Upper lobe of left lung (tissue), 6 donors: Measurements from ENCODE around the gene HPD. TPM values are rescaled to one million over a fixed set of nuclear protein-coding genes. Genes with fewer than 3 reads are reported as not detected.

ENCODE experiments used
- ATAC-seq, 2 donors: fragments of 200-7000 bp; cut with Tn5 transposase; one replicate each; pipeline ENCODE4 v1.9.1; 2022; ENCODE audit warnings: mild to moderate bottlenecking in 2 of 2, moderate library complexity in 2 of 2; ENCODE audit not compliant: low FRiP score in 2 of 2
- DNase-seq, 2 donors: peaks; one replicate each; pipeline ENCODE4 v3.0.0-alpha.2; 2019 to 2020
- H3K27ac ChIP-seq, 4 donors: fragments of 200-600 bp; sonication (generic); one replicate each; pipeline ENCODE4 v1.5.1; 2016 to 2019
- H3K27me3 ChIP-seq, 4 donors: fragments of 200-600 bp; sonication (generic); one replicate each; pipeline ENCODE4 v1.5.1; 2017 to 2019
- H3K36me3 ChIP-seq, 4 donors: fragments of 200-600 bp; sonication (generic); one replicate each; pipeline ENCODE4 v1.5.1; 2016 to 2019
- H3K4me1 ChIP-seq, 4 donors: fragments of 200-600 bp; sonication (generic); one replicate each; pipeline ENCODE4 v1.5.1; 2018 to 2019
- H3K4me3 ChIP-seq, 4 donors: fragments of 200-600 bp; sonication (generic); one replicate each; pipeline ENCODE4 v1.5.1; 2017 to 2019; ENCODE audit warnings: mild to moderate bottlenecking in 2 of 4, moderate library complexity in 1 of 4
- H3K9me3 ChIP-seq, 4 donors: fragments of 200-600 bp; sonication (generic); one replicate each; pipeline ENCODE4 v1.5.1; 2018 to 2019
- CTCF ChIP-seq, 6 experiments: fragments of 450-650 bp in 4 of 6; fragments of 200-600 bp in 2 of 6; sonication (generic) in 2 of 6; IDR thresholded peaks; one replicate each; pipeline ENCODE4 v1.5.1; 2016 to 2019; ENCODE audit warnings: antibody characterized with exemption in 6 of 6
- EP300 ChIP-seq, 4 donors: sonication (generic); formaldehyde crosslinking; IDR thresholded peaks; one replicate each; pipeline ENCODE4 v1.5.1; 2017; ENCODE audit warnings: antibody characterized with exemption in 4 of 4, control low read depth in 2 of 4
- POLR2A ChIP-seq, 4 donors: fragments of 450-650 bp; IDR thresholded peaks; one replicate each; pipeline ENCODE4 v1.5.1; 2016 to 2017; ENCODE audit warnings: antibody characterized with exemption in 4 of 4, mild to moderate bottlenecking in 2 of 4
- POLR2AphosphoS5 ChIP-seq, 2 donors: sonication (generic); formaldehyde crosslinking; IDR thresholded peaks; one replicate each; pipeline ENCODE4 v1.5.1; 2017; ENCODE audit warnings: antibody characterized with exemption in 2 of 2
- WGBS, 2 donors: methylation state at CpG; one replicate each; pipeline ENCODE4 v1.1.5; 2017 to 2018; 5-methylcytosine and 5-hydroxymethylcytosine counted together
- total RNA-seq, 6 donors: library from RNA; depleted of rRNA in 4 of 6; stranded (reverse); fragments of >200 nt in 4 of 6; gene quantifications; one replicate each; pipeline versions ENCODE4 v1.1.0 to v1.2.1, GENCODE V29; 2016 to 2021
- donor health status: DM: no; HTN: no; CAD: no; lungs with moderate emphysema.
- donor health status: DM: no; HTN: yes; CAD: no; lungs with severe emphysema.

The HPD gene
- total RNA-seq, 6 donors from 2014 or later = 1.1 to 7.3 (median 1.7) TPM; not detected in 1

DNA sequence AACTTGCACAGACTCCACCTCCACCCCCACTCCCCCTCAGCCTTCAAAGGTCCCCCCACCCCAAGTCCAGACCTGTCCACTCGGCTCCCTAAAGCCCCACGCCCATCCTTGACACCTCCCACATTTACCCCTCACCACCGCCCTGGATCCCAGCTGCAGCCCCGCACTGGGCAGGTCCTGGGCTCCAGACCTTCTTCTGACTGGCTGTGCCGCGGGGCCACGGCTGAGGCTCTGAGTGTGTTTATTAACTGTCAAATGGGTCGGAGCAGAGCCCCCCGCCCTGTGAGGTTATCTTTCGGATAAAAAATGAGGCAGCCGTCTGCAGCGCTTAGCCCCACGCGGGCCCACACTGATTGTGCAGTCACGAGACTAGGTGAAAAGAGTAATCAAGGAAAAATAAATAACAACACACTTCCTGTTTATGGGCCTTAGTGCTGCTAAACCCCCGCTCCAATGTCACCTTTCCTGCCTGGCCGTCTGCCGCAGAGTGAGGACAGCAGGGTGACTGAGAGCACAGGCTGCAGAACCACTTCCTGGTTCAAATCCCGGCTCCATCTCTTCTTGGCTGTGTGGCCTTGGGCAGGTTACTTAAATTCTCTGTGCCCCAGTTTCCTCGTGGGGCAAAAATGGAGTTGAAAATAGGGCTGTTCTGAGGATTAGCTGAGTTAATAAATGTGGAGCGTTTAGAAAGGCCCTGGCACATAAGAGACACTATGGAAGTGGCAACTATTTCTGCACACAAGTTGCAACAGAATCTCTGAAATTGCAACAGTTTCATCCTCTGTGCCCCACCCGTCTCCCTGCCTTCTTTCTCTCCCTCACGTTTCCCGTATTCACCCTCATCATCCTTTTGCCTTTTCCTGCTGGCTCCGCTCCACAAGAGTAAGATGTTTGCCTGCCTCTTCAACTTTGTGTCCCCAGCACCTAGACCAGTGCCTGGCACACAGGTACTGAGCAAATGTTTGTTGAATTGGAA, 45.5 kb downstream of the HPD start:
- Histone ChIP-seq H3K36me3 (peaks cover 42 to 72% (median 67%) of the 10 kb centered on the region in 4 donors), H3K9me3 (no peaks in the 10 kb centered on the region), H3K27ac (peak overlapping the region; percentile 20 to 83 (median 78)), H3K4me1 (peaks cover 37 to 44% (median 39%) of the 10 kb centered on the region in 4 donors), H3K4me3 (peak overlapping the region in 3 of 4 donors; percentile 50 to 72 (median 67)), H3K27me3 (no peaks in the 10 kb centered on the region)
- TF ChIP-seq EP300 (IDR thresholded peaks at IDR 0.05) (no peak), POLR2AphosphoS5 (IDR thresholded peaks at IDR 0.05) (no peak), CTCF (IDR thresholded peaks at IDR 0.05) (no peak), POLR2A (IDR thresholded peaks at IDR 0.05) (no peak)
- ATAC-seq (no peak), DNase-seq (peak in 1 of 2 donors; percentile 79)
- 37 to 38% methylated on average over 21 to 25 of the region's 25 CpGs for WGBS, 2 donors

DNA sequence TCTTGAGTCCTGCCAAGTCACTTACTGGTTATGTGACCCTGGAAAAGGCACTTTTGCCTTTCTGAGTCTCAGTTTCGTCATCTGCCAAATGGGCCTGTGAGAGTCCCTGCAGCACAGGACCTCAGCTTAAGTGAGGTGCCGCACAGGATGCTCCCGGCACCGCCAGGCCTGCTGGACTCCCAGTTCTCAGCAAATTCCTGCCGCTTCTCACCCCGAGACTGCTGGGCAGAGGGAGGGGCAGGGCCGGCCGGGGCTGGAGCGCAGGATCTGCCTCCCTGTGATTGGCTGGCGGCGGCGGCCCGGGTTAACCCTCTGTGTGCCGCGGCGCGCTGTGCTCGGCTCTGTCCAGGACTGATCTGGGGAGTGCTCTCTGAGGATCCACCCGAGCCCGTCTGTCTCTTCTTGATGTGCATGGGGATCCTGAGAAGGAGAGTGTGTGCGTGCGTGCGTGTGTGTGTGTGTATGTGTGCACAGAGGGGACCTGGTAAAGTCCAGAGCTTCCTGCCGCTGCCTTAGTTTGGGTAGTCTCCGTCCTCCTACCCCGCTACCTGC, 46.3 kb downstream of the HPD start:
- DNase-seq (peak; percentile 78 to 95), ATAC-seq (peak; percentile 87 to 94)
- peak in 3 of 6 experiments; percentile 15 to 48 (median 28) for TF ChIP-seq CTCF (IDR thresholded peaks at IDR 0.05)
- TF ChIP-seq POLR2A (IDR thresholded peaks at IDR 0.05) = peak in 1 of 4 donors; percentile 21
- TF ChIP-seq POLR2AphosphoS5 (IDR thresholded peaks at IDR 0.05) = no peak
- Histone ChIP-seq H3K36me3 (peaks cover 34 to 72% (median 67%) of the 10 kb centered on the region in 4 donors), H3K27ac (peak overlapping the region; percentile 20 to 83 (median 78)), H3K4me1 (peaks cover 39 to 51% (median 42%) of the 10 kb centered on the region in 4 donors), H3K27me3 (no peaks in the 10 kb centered on the region), H3K4me3 (peak overlapping the region; percentile 50 to 72 (median 62)), H3K9me3 (no peaks in the 10 kb centered on the region)
- WGBS, 2 donors = 22 to 38% methylated on average over 8 to 25 of the region's 26 CpGs

- ATAC-seq = peak; percentile 92 to 96
- DNase-seq = peak; percentile 81 to 97
- no peaks in the 10 kb centered on the region for H3K9me3 ChIP-seq
- peaks cover 45 to 58% (median 47%) of the 10 kb centered on the region in 4 donors for H3K4me1 ChIP-seq
- peak overlapping the region; percentile 70 to 83 (median 78) for H3K27ac ChIP-seq
- no peaks in the 10 kb centered on the region for H3K27me3 ChIP-seq
- TF ChIP-seq CTCF (IDR thresholded peaks at IDR 0.05) (peak; percentile 96 to 99 (median 98)), EP300 (IDR thresholded peaks at IDR 0.05) (no peak), POLR2A (IDR thresholded peaks at IDR 0.05) (no peak), POLR2AphosphoS5 (IDR thresholded peaks at IDR 0.05) (peak in 1 of 2 donors; percentile 5)
- WGBS, 2 donors = 7 to 17% methylated on average over 7 to 26 of the region's 46 CpGs
- peaks cover 27 to 70% (median 60%) of the 10 kb centered on the region in 4 donors for H3K36me3 ChIP-seq
- H3K4me3 ChIP-seq = peak overlapping the region; percentile 50 to 72 (median 62)
Observed at GRCh38 chr12:121811434-121812319, 47.0 kb downstream of the HPD start.

DNA sequence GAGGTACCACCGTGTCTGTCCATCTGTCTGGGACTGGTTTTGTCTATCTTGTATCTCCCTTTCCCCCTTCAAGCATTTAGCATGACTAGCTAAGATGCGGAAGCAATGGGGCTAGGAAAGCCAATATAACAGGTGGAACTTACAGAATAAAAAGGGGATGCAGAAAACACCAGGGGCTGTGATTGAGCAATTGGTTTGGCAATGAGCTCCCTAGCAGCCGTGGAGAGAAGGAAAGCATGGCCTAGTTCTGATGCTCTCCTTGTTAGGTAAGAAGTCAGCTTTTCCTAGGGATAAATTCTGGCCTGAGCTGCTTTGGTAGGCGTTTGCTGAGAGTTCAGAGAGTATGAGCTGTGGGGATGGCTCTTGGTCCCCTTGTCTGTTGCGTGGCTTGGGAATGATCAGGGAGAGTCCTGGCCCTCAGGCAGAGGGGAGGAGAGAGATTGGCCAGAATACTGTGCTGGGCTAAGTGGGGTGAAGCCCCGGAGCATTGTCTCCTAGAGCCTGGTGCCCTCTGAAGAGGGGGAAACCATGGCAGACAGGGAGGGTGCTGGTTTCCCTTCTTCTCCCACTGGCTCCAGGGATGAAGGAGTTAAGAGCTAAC, 47.7 kb downstream of the HPD start:
- H3K27ac ChIP-seq = peak overlapping the region in 3 of 4 donors; percentile 78 to 83 (median 78)
- no peak for TF ChIP-seq POLR2A (IDR thresholded peaks at IDR 0.05)
- no peak for TF ChIP-seq POLR2AphosphoS5 (IDR thresholded peaks at IDR 0.05)
- no peak for TF ChIP-seq EP300 (IDR thresholded peaks at IDR 0.05)
- no peak for TF ChIP-seq CTCF (IDR thresholded peaks at IDR 0.05)
- H3K9me3 ChIP-seq = no peaks in the 10 kb centered on the region
- DNase-seq (no peak), ATAC-seq (no peak)
- no peaks in the 10 kb centered on the region for H3K27me3 ChIP-seq
- H3K36me3 ChIP-seq = peaks cover 20 to 63% (median 53%) of the 10 kb centered on the region in 4 donors
- 53 to 61% methylated on average over 6 of the region's 6 CpGs for WGBS, 2 donors
- peaks cover 52 to 66% (median 55%) of the 10 kb centered on the region in 4 donors for H3K4me1 ChIP-seq
- H3K4me3 ChIP-seq = peak overlapping the region in 2 of 4 donors; percentile 67 to 72
